ENCODE data around the gene BLNK. TPM values are rescaled to one million over a fixed set of nuclear protein-coding genes. Genes with fewer than 3 reads are reported as not detected.

The BLNK gene
- total RNA-seq, 6 experiments from 2014 or later, result 9.9 to 47.7 (median 20.9) TPM

DNA sequence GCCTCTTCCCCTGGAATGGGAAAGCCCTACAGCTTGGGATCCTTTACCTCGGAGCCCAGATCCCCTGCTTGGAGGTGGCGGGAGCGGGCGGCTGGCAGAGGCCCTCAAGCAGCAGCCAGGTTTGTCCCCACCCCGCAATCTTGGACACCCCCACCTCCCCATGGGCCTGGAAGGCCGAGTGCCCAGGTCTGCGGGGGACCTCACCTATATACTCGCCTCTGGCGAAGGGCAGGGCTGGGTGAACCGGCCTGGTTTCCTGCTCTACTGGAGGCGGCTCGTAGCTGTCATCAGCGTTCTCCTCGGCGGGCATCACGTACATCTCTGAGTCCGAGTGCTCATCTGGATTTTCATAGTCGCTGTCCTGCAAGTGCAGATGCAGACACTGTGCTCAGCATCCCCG, 44.2 kb downstream of the BLNK start:
- H3K27ac ChIP-seq, result no peak overlapping the region
- DNase-seq (no peak), ATAC-seq (no peak)
- no peak overlapping the region for H3K4me3 ChIP-seq
- TF ChIP-seq, protein P1, sequence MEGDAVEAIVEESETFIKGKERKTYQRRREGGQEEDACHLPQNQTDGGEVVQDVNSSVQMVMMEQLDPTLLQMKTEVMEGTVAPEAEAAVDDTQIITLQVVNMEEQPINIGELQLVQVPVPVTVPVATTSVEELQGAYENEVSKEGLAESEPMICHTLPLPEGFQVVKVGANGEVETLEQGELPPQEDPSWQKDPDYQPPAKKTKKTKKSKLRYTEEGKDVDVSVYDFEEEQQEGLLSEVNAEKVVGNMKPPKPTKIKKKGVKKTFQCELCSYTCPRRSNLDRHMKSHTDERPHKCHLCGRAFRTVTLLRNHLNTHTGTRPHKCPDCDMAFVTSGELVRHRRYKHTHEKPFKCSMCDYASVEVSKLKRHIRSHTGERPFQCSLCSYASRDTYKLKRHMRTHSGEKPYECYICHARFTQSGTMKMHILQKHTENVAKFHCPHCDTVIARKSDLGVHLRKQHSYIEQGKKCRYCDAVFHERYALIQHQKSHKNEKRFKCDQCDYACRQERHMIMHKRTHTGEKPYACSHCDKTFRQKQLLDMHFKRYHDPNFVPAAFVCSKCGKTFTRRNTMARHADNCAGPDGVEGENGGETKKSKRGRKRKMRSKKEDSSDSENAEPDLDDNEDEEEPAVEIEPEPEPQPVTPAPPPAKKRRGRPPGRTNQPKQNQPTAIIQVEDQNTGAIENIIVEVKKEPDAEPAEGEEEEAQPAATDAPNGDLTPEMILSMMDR (IDR thresholded peaks at IDR 0.05), result no peak
- no peak for TF ChIP-seq POLR2A (IDR thresholded peaks at IDR 0.05)
- no peaks in the 10 kb centered on the region for H3K4me1 ChIP-seq
- H3K9me3 ChIP-seq, result no peaks in the 10 kb centered on the region
- intact Hi-C loops (cut with DNase I), result loop anchor here (5.0 to 10.0 kb wide), 2 partner anchors 70 to 78 kb away; partner anchors contain the start of gene DNTT (in 1 of the 2)
- H3K27me3 ChIP-seq, result no peaks in the 10 kb centered on the region
- WGBS (ENCODE audit: insufficient coverage, low coverage, low lambda C conversion rate, missing lambda C conversion rate), result 85% methylated on average over 14 of the region's 19 CpGs
- peaks cover 0 to 59% (median 23%) of the 10 kb centered on the region in 4 donors for H3K36me3 ChIP-seq

DNA sequence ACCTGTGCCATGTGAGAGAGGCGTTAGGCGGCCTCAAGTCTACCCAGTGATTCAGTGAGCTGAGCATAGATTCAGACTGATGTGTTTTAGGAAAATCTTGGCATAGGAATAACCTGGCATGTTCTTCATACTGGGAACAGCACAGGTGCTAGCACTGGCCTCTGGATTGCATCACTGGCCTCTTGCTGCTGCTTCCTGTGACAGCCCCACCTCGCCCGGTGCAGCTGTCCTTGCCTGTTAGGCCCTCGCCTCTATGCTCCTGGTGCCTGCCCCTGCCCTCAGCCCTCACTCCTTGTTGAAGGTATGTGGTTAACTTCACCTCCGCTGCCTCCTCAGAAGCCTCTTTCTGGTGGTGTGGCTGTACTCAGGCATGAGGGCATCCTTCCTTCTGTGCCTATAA, 46.2 kb downstream of the BLNK start:
- intact Hi-C loops (cut with DNase I), result loop anchor here (5.0 to 10.0 kb wide), 2 partner anchors 72 to 80 kb away; partner anchors contain the start of gene DNTT (in 1 of the 2)
- Histone ChIP-seq H3K4me3 (no peak overlapping the region), H3K27me3 (no peaks in the 10 kb centered on the region), H3K9me3 (no peaks in the 10 kb centered on the region), H3K4me1 (no peaks in the 10 kb centered on the region), H3K36me3 (peaks cover 0 to 59% (median 25%) of the 10 kb centered on the region in 4 donors), H3K27ac (no peak overlapping the region)
- no peak for DNase-seq
- peak in 1 of 4 donors; percentile 22 for ATAC-seq
- WGBS (ENCODE audit: insufficient coverage, low coverage, low lambda C conversion rate, missing lambda C conversion rate), result 56% methylated on average over 4 of the region's 6 CpGs
- TF ChIP-seq, protein P1 (IDR thresholded peaks at IDR 0.05), result no peak
- no peak for TF ChIP-seq POLR2A (IDR thresholded peaks at IDR 0.05)

DNA sequence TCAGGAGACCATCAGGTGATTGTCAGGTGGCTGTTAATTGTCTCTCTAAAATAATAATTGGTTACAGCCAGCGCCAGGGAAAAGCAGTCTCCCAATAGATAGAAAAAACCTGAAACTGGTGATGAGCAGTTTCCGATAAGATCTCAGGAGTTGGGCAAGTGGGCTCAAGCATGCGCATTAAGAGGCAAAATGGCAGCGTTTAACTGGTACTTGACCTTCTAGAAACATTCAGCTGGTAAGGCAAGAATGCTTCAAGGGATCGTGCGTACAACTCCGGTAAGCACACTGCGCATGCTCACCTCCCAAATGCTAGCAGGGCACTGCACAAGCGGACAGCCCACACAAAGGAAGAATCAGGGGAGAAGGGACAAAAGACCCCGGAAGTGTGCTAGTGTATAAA, 48.5 kb downstream of the BLNK start:
- Histone ChIP-seq H3K4me3 (no peak overlapping the region), H3K4me1 (no peaks in the 10 kb centered on the region), H3K36me3 (peaks cover 0 to 62% (median 23%) of the 10 kb centered on the region in 4 donors), H3K27me3 (no peaks in the 10 kb centered on the region), H3K27ac (no peak overlapping the region), H3K9me3 (no peaks in the 10 kb centered on the region)
- DNase-seq (no peak), ATAC-seq (no peak)
- TF ChIP-seq, protein P1 (IDR thresholded peaks at IDR 0.05), result no peak
- TF ChIP-seq POLR2A (IDR thresholded peaks at IDR 0.05), result no peak
- 91% methylated on average over 5 of the region's 10 CpGs for WGBS (ENCODE audit: insufficient coverage, low coverage, low lambda C conversion rate, missing lambda C conversion rate)
- intact Hi-C loops (cut with DNase I), result loop anchor here in 1 of 2 donors (10.0 kb wide), 1 partner anchor 82 kb away; the partner anchor contains the start of gene DNTT

DNA sequence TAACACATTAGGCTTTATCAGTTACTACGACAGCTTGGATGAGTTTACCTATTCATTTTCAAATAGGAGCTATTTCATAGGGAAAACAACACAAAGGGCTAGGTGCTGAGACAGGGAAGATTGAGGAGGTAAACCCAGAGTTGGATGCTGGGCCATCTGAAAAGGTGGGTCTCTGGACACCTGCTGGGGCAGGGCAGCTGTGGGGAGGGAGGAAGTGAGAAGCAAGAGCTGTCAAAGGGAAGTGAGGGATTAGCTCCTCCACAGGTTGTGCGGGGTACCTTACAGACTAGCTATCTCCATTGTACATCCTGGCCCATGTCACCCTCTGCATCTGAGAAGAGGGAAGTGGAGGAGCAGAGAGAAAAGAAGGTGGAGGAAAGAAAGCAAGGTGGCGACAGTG, 48.9 kb downstream of the BLNK start:
- 61% methylated on average over 3 of the region's 3 CpGs for WGBS (ENCODE audit: insufficient coverage, low coverage, low lambda C conversion rate, missing lambda C conversion rate)
- H3K27ac ChIP-seq, result no peak overlapping the region
- H3K4me1 ChIP-seq, result no peaks in the 10 kb centered on the region
- H3K9me3 ChIP-seq, result no peaks in the 10 kb centered on the region
- no peaks in the 10 kb centered on the region for H3K27me3 ChIP-seq
- DNase-seq (no peak), ATAC-seq (no peak)
- intact Hi-C loops (cut with DNase I), result loop anchor here in 1 of 2 donors (10.0 kb wide), 1 partner anchor 82 kb away; the partner anchor contains the start of gene DNTT
- TF ChIP-seq, protein P1 (IDR thresholded peaks at IDR 0.05), result no peak
- TF ChIP-seq POLR2A (IDR thresholded peaks at IDR 0.05), result no peak
- peaks cover 0 to 61% (median 22%) of the 10 kb centered on the region in 4 donors for H3K36me3 ChIP-seq
- no peak overlapping the region for H3K4me3 ChIP-seq
